ES-I3 (cell line): ENCODE data around the gene ARHGEF6.
A peak's percentile ranks its signal among the peaks of the same experiment; 100 is the strongest.

Source experiments
- H3K36me3 ChIP-seq: 2 replicates; pipeline ENCODE4 v1.6.1; 2013; ENCODE audit warnings: mild to moderate bottlenecking, low read length, control low read depth, moderate library complexity; ENCODE audit not compliant: insufficient read depth
- H3K4me1 ChIP-seq: 2 replicates; pipeline ENCODE4 v1.6.1; 2013; ENCODE audit warnings: mild to moderate bottlenecking, control low read depth, low read length; ENCODE audit not compliant: insufficient read depth
- H3K9ac ChIP-seq: 2 replicates; pipeline ENCODE4 v1.6.1; 2013; ENCODE audit warnings: low read depth, mild to moderate bottlenecking, low read length, moderate library complexity
- H3K9me3 ChIP-seq: 2 replicates; pipeline ENCODE4 v1.6.1; 2013; ENCODE audit warnings: mild to moderate bottlenecking, low read length, moderate library complexity; ENCODE audit not compliant: control insufficient read depth, insufficient read depth

The ARHGEF6 gene

GRCh38 chrX:136768469-136769084 is 12.2 kb downstream of the ARHGEF6 start:
- Histone ChIP-seq H3K9ac (peak overlapping the region; percentile 78; the same call in 1 of the 2 replicates), H3K9me3 (no peaks in the 10 kb centered on the region), H3K4me1 (peaks cover 7% of the 10 kb centered on the region; the same call in 1 of the 2 replicates), H3K36me3 (no peaks in the 10 kb centered on the region)

GRCh38 chrX:136767104-136767941 is 13.4 kb downstream of the ARHGEF6 start:
- Histone ChIP-seq H3K9ac (peak overlapping the region; percentile 78), H3K4me1 (peaks cover 7% of the 10 kb centered on the region; the same call in 1 of the 2 replicates)

GRCh38 chrX:136766785-136767103 is 14.0 kb downstream of the ARHGEF6 start:
- Histone ChIP-seq H3K9me3 (no peaks in the 10 kb centered on the region), H3K36me3 (no peaks in the 10 kb centered on the region), H3K4me1 (peaks cover 7% of the 10 kb centered on the region; the same call in 1 of the 2 replicates)

More at GRCh38 chrX:136767104-136767941, 13.4 kb downstream of the ARHGEF6 start:
- Histone ChIP-seq H3K9me3 (no peaks in the 10 kb centered on the region), H3K36me3 (no peaks in the 10 kb centered on the region)

DNA sequence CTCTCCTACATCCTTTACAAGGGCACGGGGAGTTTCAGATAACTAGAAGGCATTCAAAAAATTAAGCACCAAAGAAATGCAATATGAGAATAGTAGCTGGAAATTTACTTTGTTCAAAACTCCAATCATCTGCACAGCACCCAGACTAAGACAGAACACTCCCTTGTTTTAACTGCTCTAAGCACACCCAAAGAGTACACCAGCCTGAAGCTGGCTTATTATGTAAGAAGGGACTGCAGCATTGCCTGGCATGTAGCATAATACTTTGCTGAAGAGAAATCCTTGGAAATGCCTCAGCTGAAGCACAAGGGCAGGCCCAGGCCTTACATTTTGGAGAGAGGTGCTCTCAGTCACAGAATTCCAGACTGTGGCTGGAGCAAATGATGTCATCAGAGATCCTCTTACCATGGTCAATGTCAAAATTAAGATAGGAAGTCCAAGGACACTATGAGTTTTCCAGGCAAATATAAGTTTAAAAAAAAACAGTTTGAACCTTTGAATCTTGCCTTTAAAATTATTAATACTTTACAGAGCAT is 14.8 kb downstream of the ARHGEF6 start:
- H3K36me3 ChIP-seq = no peaks in the 10 kb centered on the region
- peaks cover 16% of the 10 kb centered on the region for H3K4me1 ChIP-seq
- H3K9ac ChIP-seq = no peak overlapping the region
- no peaks in the 10 kb centered on the region for H3K9me3 ChIP-seq

More at GRCh38 chrX:136766785-136767103, 14.0 kb downstream of the ARHGEF6 start:
- peak overlapping the region; percentile 78 for H3K9ac ChIP-seq

- Histone ChIP-seq H3K36me3 (no peaks in the 10 kb centered on the region), H3K9ac (no peak overlapping the region), H3K4me1 (peaks cover 29% of the 10 kb centered on the region), H3K9me3 (no peaks in the 10 kb centered on the region)
Observed at GRCh38 chrX:136764206-136764605, 16.5 kb downstream of the ARHGEF6 start.

GRCh38 chrX:136762820-136763452 is 17.8 kb downstream of the ARHGEF6 start:
- Histone ChIP-seq H3K9me3 (no peaks in the 10 kb centered on the region), H3K4me1 (peaks cover 25% of the 10 kb centered on the region), H3K9ac (no peak overlapping the region), H3K36me3 (no peaks in the 10 kb centered on the region)

GRCh38 chrX:136761421-136761820 is 19.3 kb downstream of the ARHGEF6 start:
- Histone ChIP-seq H3K4me1 (peaks cover 25% of the 10 kb centered on the region), H3K9ac (no peak overlapping the region), H3K36me3 (no peaks in the 10 kb centered on the region), H3K9me3 (no peaks in the 10 kb centered on the region)

DNA sequence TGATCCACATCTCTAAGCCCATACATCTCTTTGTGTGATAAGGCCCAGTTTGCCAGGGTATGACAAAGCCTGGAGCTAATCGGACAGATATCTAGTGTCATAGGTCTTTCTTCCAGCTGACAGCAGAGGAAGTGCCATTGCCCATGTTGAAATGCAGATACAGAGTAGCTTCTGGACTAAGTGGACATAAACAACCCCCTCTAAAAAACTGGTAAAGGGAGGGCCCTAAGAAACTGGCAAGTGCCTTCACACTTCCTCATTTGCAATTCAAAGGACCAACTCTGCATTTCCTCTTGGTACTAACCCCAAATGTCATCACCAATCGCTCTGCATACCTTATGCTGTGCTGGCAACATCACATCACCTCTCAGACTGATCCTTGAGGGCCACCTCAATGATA is 20.8 kb downstream of the ARHGEF6 start:
- Histone ChIP-seq H3K36me3 (no peaks in the 10 kb centered on the region), H3K9me3 (no peaks in the 10 kb centered on the region), H3K9ac (no peak overlapping the region), H3K4me1 (peaks cover 27% of the 10 kb centered on the region)

GRCh38 chrX:136755411-136755810 is 25.3 kb downstream of the ARHGEF6 start:
- H3K36me3 ChIP-seq = no peaks in the 10 kb centered on the region
- H3K9ac ChIP-seq = no peak overlapping the region
- no peaks in the 10 kb centered on the region for H3K9me3 ChIP-seq
- H3K4me1 ChIP-seq = peaks cover 17% of the 10 kb centered on the region

DNA sequence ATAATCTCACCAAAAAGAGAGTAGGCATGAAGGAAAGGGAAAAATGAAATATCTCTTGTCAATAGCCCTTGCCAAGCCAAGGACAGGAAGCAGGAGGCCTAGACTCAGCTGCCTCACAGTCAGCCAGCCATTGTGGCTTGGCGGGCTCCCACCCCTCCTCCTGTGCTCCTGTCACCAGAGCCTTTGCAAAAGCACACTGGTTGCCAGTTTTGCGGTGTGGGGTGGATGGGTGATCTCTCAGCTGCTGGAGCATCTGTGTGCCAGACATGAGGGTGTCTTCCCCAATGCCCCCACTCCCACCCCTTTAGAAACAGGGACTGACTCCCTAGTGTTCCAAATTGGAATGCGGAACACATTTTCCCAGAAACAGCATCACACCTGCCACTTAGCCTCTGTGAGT is 26.1 kb downstream of the ARHGEF6 start:
- Histone ChIP-seq H3K4me1 (peaks cover 12% of the 10 kb centered on the region), H3K9me3 (no peaks in the 10 kb centered on the region), H3K9ac (no peak overlapping the region), H3K36me3 (no peaks in the 10 kb centered on the region)

DNA sequence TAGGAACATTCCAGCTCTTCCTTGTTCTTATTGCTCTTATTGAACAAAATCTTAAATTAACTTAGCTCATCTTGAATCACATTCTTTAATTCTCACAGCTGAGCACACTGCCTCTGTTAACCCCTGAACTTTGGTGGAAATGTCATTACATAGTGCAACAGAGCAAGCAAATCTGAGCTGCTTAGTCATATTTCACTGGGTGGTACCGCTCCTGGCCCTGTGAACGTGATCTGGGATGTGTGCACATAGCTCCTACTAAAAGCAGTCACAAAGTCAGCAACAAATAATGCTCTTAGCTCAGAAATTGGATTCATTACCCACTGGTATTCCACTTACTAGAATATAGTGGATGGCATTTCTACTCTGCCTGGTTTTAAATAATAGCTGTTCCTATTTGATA is 27.9 kb downstream of the ARHGEF6 start:
- Histone ChIP-seq H3K9me3 (no peaks in the 10 kb centered on the region), H3K4me1 (peaks cover 9% of the 10 kb centered on the region; the same call in 1 of the 2 replicates), H3K9ac (no peak overlapping the region), H3K36me3 (no peaks in the 10 kb centered on the region)

- Histone ChIP-seq H3K9me3 (no peaks in the 10 kb centered on the region), H3K9ac (no peak overlapping the region), H3K4me1 (peaks cover 11% of the 10 kb centered on the region), H3K36me3 (no peaks in the 10 kb centered on the region)
Observed at GRCh38 chrX:136752346-136752745, 28.4 kb downstream of the ARHGEF6 start.

DNA sequence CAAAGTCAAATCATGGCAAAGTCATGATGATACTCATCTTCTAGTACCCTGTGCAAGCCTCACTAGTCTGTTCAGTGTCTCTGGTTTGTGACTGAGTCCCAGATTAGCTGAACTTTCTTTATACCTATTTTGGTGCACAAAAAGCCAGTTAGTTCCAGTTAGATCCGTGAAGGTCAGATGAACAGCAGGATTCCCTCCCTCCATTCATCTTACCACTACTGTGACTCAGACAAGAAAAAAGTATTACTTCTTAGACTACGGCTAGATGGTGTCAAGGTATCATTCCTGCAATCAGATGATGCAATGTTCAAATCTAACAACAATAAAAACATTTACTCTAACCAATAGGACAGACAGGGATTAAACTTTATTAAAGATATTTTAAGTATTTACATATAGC is 30.4 kb downstream of the ARHGEF6 start:
- H3K9ac ChIP-seq = no peak overlapping the region
- no peaks in the 10 kb centered on the region for H3K36me3 ChIP-seq
- H3K4me1 ChIP-seq = peaks cover 12% of the 10 kb centered on the region
- no peaks in the 10 kb centered on the region for H3K9me3 ChIP-seq
